Activated naive CD8-positive, alpha-beta T cell treated with anti-CD3 and anti-CD28 coated beads for 36 hours (primary cell): ENCODE results near the gene PLXNB2. TPM values are rescaled to one million over a fixed set of nuclear protein-coding genes. Genes with fewer than 3 reads are reported as not detected.
"Not testable (repeated sequence)": the region's sequence is repeated elsewhere in the genome, so short reads cannot be mapped to it uniquely, and the experiment has no call there.

Experiments used
- DNase-seq: peaks from one replicate; pipeline ENCODE4 v3.0.0; 2021
- H3K27ac Mint-ChIP-seq: one replicate; pipeline ENCODE4 v1.8.0; 2022; ENCODE audit warnings: mild to moderate bottlenecking, moderate library complexity, mixed read lengths
- H3K27me3 Mint-ChIP-seq: one replicate; pipeline ENCODE4 v1.8.0; 2022; ENCODE audit warnings: mild to moderate bottlenecking, mixed read lengths
- H3K36me3 Mint-ChIP-seq: one replicate; pipeline ENCODE4 v1.8.0; 2021; ENCODE audit warnings: mild to moderate bottlenecking, mixed read lengths
- H3K4me1 Mint-ChIP-seq: one replicate; pipeline ENCODE4 v1.8.0; 2021; ENCODE audit warnings: mixed read lengths
- H3K4me3 Mint-ChIP-seq: one replicate; pipeline ENCODE4 v1.8.0; 2022; ENCODE audit warnings: mild to moderate bottlenecking, moderate library complexity, mixed read lengths
- H3K9me3 Mint-ChIP-seq: one replicate; pipeline ENCODE4 v1.8.0; 2022; ENCODE audit warnings: mixed read lengths
- total RNA-seq, 2 experiments: library from RNA; stranded (reverse); gene quantifications; one replicate each; pipeline ENCODE4 v1.2.3, GENCODE V29; 2021

Gene PLXNB2
- total RNA-seq, 2 experiments from 2014 or later, result 16.1 to 16.8 TPM

- H3K4me3 Mint-ChIP-seq, result no peak overlapping the region
- H3K27ac Mint-ChIP-seq, result no peak overlapping the region
- no peaks in the 10 kb centered on the region for H3K9me3 Mint-ChIP-seq
- no peaks in the 10 kb centered on the region for H3K36me3 Mint-ChIP-seq
- DNase-seq, result no peak
- H3K4me1 Mint-ChIP-seq, result no peaks in the 10 kb centered on the region
- no peaks in the 10 kb centered on the region for H3K27me3 Mint-ChIP-seq
These were observed 30.7 kb upstream of the PLXNB2 start for GRCh38 chr22:50338042-50338573.

- Mint-ChIP-seq H3K27ac (no peak overlapping the region), H3K27me3 (no peaks in the 10 kb centered on the region), H3K4me3 (no peak overlapping the region), H3K36me3 (no peaks in the 10 kb centered on the region), H3K9me3 (no peaks in the 10 kb centered on the region), H3K4me1 (no peaks in the 10 kb centered on the region)
- DNase-seq, result no peak
These were observed 30.0 kb upstream of the PLXNB2 start for GRCh38 chr22:50337262-50338041.

- not testable (repeated sequence) for H3K36me3 Mint-ChIP-seq, H3K4me1 Mint-ChIP-seq, H3K27ac Mint-ChIP-seq, DNase-seq, H3K4me3 Mint-ChIP-seq, H3K27me3 Mint-ChIP-seq, H3K9me3 Mint-ChIP-seq
These were observed 27.0 kb upstream of the PLXNB2 start for GRCh38 chr22:50334433-50334832.

- no peaks in the 10 kb centered on the region for H3K36me3 Mint-ChIP-seq
- H3K27me3 Mint-ChIP-seq, result peaks cover 13% of the 10 kb centered on the region
- H3K9me3 Mint-ChIP-seq, result no peaks in the 10 kb centered on the region
- no peak overlapping the region for H3K4me3 Mint-ChIP-seq
- H3K27ac Mint-ChIP-seq, result peak overlapping the region; percentile 19
- no peak for DNase-seq
- H3K4me1 Mint-ChIP-seq, result peaks cover 7% of the 10 kb centered on the region
These were observed 21.8 kb upstream of the PLXNB2 start for GRCh38 chr22:50329236-50329635.

GRCh38 chr22:50327711-50328019, 20.2 kb upstream of the PLXNB2 start:
- H3K4me1 Mint-ChIP-seq, result peaks cover 7% of the 10 kb centered on the region
- DNase-seq, result no peak
- peaks cover 13% of the 10 kb centered on the region for H3K27me3 Mint-ChIP-seq
- H3K36me3 Mint-ChIP-seq, result no peaks in the 10 kb centered on the region
- peak overlapping the region; percentile 72 for H3K27ac Mint-ChIP-seq
- no peaks in the 10 kb centered on the region for H3K9me3 Mint-ChIP-seq
- peak overlapping the region; percentile 75 for H3K4me3 Mint-ChIP-seq

- Mint-ChIP-seq H3K36me3 (no peaks in the 10 kb centered on the region), H3K4me3 (peak within 1 kb of the TSS; percentile 80), H3K27me3 (peaks cover 13% of the 10 kb centered on the region), H3K4me1 (peaks cover 7% of the 10 kb centered on the region), H3K27ac (peak within 1 kb of the TSS; percentile 72), H3K9me3 (no peaks in the 10 kb centered on the region)
- DNase-seq, result peak; percentile 81
These were observed 19.7 kb upstream of the PLXNB2 start, which contains the start of gene DENND6B for GRCh38 chr22:50326956-50327710. DENND6B (minus strand) TSS chr22:50327012; CDS start chr22:50326988, 24 bp downstream.

GRCh38 chr22:50326225-50326955, 18.9 kb upstream of the PLXNB2 start:
- Mint-ChIP-seq H3K27ac (peak overlapping the region; percentile 48), H3K9me3 (no peaks in the 10 kb centered on the region), H3K27me3 (peaks cover 13% of the 10 kb centered on the region), H3K36me3 (no peaks in the 10 kb centered on the region), H3K4me3 (peak overlapping the region; percentile 80), H3K4me1 (peaks cover 7% of the 10 kb centered on the region)
- no peak for DNase-seq

- H3K27ac Mint-ChIP-seq, result peak overlapping the region; percentile 48
- peaks cover 13% of the 10 kb centered on the region for H3K27me3 Mint-ChIP-seq
These were observed 18.2 kb upstream of the PLXNB2 start for GRCh38 chr22:50325444-50326224.

GRCh38 chr22:50323900-50324299, 16.5 kb upstream of the PLXNB2 start:
- no peaks in the 10 kb centered on the region for H3K9me3 Mint-ChIP-seq
- H3K4me3 Mint-ChIP-seq, result no peak overlapping the region
- H3K4me1 Mint-ChIP-seq, result peaks cover 4% of the 10 kb centered on the region
- H3K36me3 Mint-ChIP-seq, result no peaks in the 10 kb centered on the region
- peaks cover 5% of the 10 kb centered on the region for H3K27me3 Mint-ChIP-seq
- H3K27ac Mint-ChIP-seq, result no peak overlapping the region
- no peak for DNase-seq

More at GRCh38 chr22:50325444-50326224, 18.2 kb upstream of the PLXNB2 start:
- no peaks in the 10 kb centered on the region for H3K36me3 Mint-ChIP-seq
- peaks cover 7% of the 10 kb centered on the region for H3K4me1 Mint-ChIP-seq
- H3K9me3 Mint-ChIP-seq, result no peaks in the 10 kb centered on the region
- peak overlapping the region; percentile 80 for H3K4me3 Mint-ChIP-seq
- no peak for DNase-seq

GRCh38 chr22:50322382-50323104, 15.1 kb upstream of the PLXNB2 start:
- H3K36me3 Mint-ChIP-seq, H3K27me3 Mint-ChIP-seq, H3K4me3 Mint-ChIP-seq, DNase-seq, H3K9me3 Mint-ChIP-seq, H3K4me1 Mint-ChIP-seq, H3K27ac Mint-ChIP-seq: not testable (repeated sequence)

GRCh38 chr22:50320671-50321325, 13.4 kb upstream of the PLXNB2 start:
- H3K36me3 Mint-ChIP-seq, result no peaks in the 10 kb centered on the region
- no peaks in the 10 kb centered on the region for H3K4me1 Mint-ChIP-seq
- DNase-seq, result no peak
- no peaks in the 10 kb centered on the region for H3K9me3 Mint-ChIP-seq
- H3K27ac Mint-ChIP-seq, result no peak overlapping the region
- peaks cover 3% of the 10 kb centered on the region for H3K27me3 Mint-ChIP-seq
- no peak overlapping the region for H3K4me3 Mint-ChIP-seq

- H3K36me3 Mint-ChIP-seq, result no peaks in the 10 kb centered on the region
- no peak for DNase-seq
- no peak overlapping the region for H3K4me3 Mint-ChIP-seq
- no peaks in the 10 kb centered on the region for H3K9me3 Mint-ChIP-seq
- peaks cover 3% of the 10 kb centered on the region for H3K4me1 Mint-ChIP-seq
- H3K27me3 Mint-ChIP-seq, result no peaks in the 10 kb centered on the region
- no peak overlapping the region for H3K27ac Mint-ChIP-seq
These were observed 12.7 kb upstream of the PLXNB2 start for GRCh38 chr22:50320116-50320515.

- Mint-ChIP-seq H3K27me3 (no peaks in the 10 kb centered on the region), H3K4me3 (no peak overlapping the region), H3K4me1 (peaks cover 4% of the 10 kb centered on the region), H3K9me3 (no peaks in the 10 kb centered on the region), H3K36me3 (no peaks in the 10 kb centered on the region), H3K27ac (no peak overlapping the region)
- no peak for DNase-seq
These were observed 12.1 kb upstream of the PLXNB2 start for GRCh38 chr22:50319503-50319951.
